Gastrocnemius medialis (tissue), 4 donors: ENCODE results near the gene MFAP5. TPM values are rescaled to one million over a fixed set of nuclear protein-coding genes. Genes with fewer than 3 reads are reported as not detected.

Source experiments
- ATAC-seq, 2 donors: fragments of 150-250 bp; one replicate each; pipeline ENCODE4 v1.9.1; 2016
- DNase-seq, 2 donors: peaks; one replicate each; pipeline ENCODE4 v3.0.0-alpha.2; 2019
- H3K27ac ChIP-seq, 4 donors: fragments of 200-600 bp; sonication (generic); 1 replicate in 1 of 4; 2 replicates in 3 of 4; pipeline ENCODE4 v1.5.1; 2016 to 2018; ENCODE audit warnings: mild to moderate bottlenecking in 2 of 4, moderate library complexity in 1 of 4
- H3K27me3 ChIP-seq, 3 donors: fragments of 200-600 bp; sonication (generic) in 2 of 3; 1 replicate in 1 of 3; 2 replicates in 2 of 3; pipeline versions ENCODE4 v1.5.1 to v1.6.0; 2016 to 2019; ENCODE audit warnings: mild to moderate bottlenecking in 1 of 3, moderate library complexity in 1 of 3
- H3K36me3 ChIP-seq, 2 donors: fragments of 200-600 bp; sonication (generic) in 1 of 2; one replicate each; pipeline ENCODE4 v1.5.1; 2017 to 2018
- H3K4me1 ChIP-seq, 2 donors: fragments of 200-600 bp; sonication (generic) in 1 of 2; one replicate each; pipeline ENCODE4 v1.5.1; 2016 to 2017; ENCODE audit warnings: mild to moderate bottlenecking in 2 of 2
- H3K4me3 ChIP-seq, 4 donors: fragments of 200-600 bp; sonication (generic) in 3 of 4; 1 replicate in 1 of 4; 2 replicates in 3 of 4; pipeline ENCODE4 v1.5.1; 2016 to 2019; ENCODE audit warnings: mild to moderate bottlenecking in 2 of 4
- H3K9me3 ChIP-seq, 3 donors: fragments of 200-600 bp; sonication (generic) in 2 of 3; 1 replicate in 1 of 3; 2 replicates in 2 of 3; pipeline ENCODE4 v1.5.1; 2016 to 2019
- POLR2A ChIP-seq, 2 donors: fragments of 450-650 bp; IDR thresholded peaks; one replicate each; pipeline ENCODE4 v1.6.1; 2017; ENCODE audit warnings: antibody characterized with exemption in 2 of 2, mild to moderate bottlenecking in 2 of 2, moderate library complexity in 2 of 2
- in situ Hi-C, 4 donors: fragments of 200-750 bp; cut with MboI; loops; one replicate each; pipeline versions ENCODE4 v1.15.0 to v1.8.0; 2017; ENCODE audit warnings: low sequenced_read_pairs in 4 of 4
- intact Hi-C: fragments of 100-400 bp; cut with DNase I; formaldehyde crosslinking; loops from one replicate; pipeline ENCODE4 v1.15.1; 2023; ENCODE audit warnings: low total_unique reads
- total RNA-seq, 4 donors: library from RNA; depleted of rRNA; stranded (reverse); fragments of >200 nt; gene quantifications; one replicate each; pipeline versions ENCODE4 v1.1.0 to v1.2.3, GENCODE V29; 2016
- TF ChIP-seq, protein P1 (sequence below), 5 experiments: fragments of 450-650 bp in 3 of 5; fragments of 200-600 bp in 2 of 5; sonication (generic) in 2 of 5; IDR thresholded peaks in 4 of 5; conservative IDR thresholded peaks in 1 of 5; 1 replicate in 4 of 5; 2 replicates in 1 of 5; pipeline ENCODE4 v1.5.1; 2016 to 2019; ENCODE audit warnings: antibody characterized with exemption in 5 of 5, mild to moderate bottlenecking in 3 of 5, moderate library complexity in 3 of 5

The MFAP5 gene
- total RNA-seq, 4 donors from 2014 or later = 31.1 to 78.2 (median 52.0) TPM

- intact Hi-C loops (no loop called here), in situ Hi-C loops (loop anchor here in 3 of 4 donors (25.0 kb wide), 2 partner anchors 362 to 387 kb away; no protein-coding TSS in a partner anchor)
- H3K4me1 ChIP-seq = no peaks in the 10 kb centered on the region
- TF ChIP-seq, protein P1, sequence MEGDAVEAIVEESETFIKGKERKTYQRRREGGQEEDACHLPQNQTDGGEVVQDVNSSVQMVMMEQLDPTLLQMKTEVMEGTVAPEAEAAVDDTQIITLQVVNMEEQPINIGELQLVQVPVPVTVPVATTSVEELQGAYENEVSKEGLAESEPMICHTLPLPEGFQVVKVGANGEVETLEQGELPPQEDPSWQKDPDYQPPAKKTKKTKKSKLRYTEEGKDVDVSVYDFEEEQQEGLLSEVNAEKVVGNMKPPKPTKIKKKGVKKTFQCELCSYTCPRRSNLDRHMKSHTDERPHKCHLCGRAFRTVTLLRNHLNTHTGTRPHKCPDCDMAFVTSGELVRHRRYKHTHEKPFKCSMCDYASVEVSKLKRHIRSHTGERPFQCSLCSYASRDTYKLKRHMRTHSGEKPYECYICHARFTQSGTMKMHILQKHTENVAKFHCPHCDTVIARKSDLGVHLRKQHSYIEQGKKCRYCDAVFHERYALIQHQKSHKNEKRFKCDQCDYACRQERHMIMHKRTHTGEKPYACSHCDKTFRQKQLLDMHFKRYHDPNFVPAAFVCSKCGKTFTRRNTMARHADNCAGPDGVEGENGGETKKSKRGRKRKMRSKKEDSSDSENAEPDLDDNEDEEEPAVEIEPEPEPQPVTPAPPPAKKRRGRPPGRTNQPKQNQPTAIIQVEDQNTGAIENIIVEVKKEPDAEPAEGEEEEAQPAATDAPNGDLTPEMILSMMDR (IDR thresholded peaks at IDR 0.05 in 4 of 5, conservative IDR thresholded peaks at IDR 0.05 in 1 of 5) = no peak
- no peak for TF ChIP-seq POLR2A (IDR thresholded peaks at IDR 0.05)
- ATAC-seq (peak in 1 of 2 donors; percentile 36), DNase-seq (no peak)
- no peaks in the 10 kb centered on the region for H3K9me3 ChIP-seq
- H3K27me3 ChIP-seq = no peaks in the 10 kb centered on the region
- H3K4me3 ChIP-seq = no peak overlapping the region
- peak overlapping the region in 2 of 4 donors; percentile 15 to 31 for H3K27ac ChIP-seq
- H3K36me3 ChIP-seq = no peaks in the 10 kb centered on the region
Measured at GRCh38 chr12:8675591-8676036, 13.0 kb upstream of the MFAP5 start.

GRCh38 chr12:8672381-8672780, 9.8 kb upstream of the MFAP5 start:
- Histone ChIP-seq H3K27ac (no peak overlapping the region), H3K36me3 (no peaks in the 10 kb centered on the region), H3K9me3 (no peaks in the 10 kb centered on the region), H3K4me3 (no peak overlapping the region), H3K27me3 (no peaks in the 10 kb centered on the region), H3K4me1 (no peaks in the 10 kb centered on the region)
- in situ Hi-C loops (no loop called here), intact Hi-C loops (no loop called here)
- ATAC-seq (no peak), DNase-seq (no peak)
- TF ChIP-seq, protein P1 (IDR thresholded peaks at IDR 0.05 in 4 of 5, conservative IDR thresholded peaks at IDR 0.05 in 1 of 5) = no peak
- no peak for TF ChIP-seq POLR2A (IDR thresholded peaks at IDR 0.05)

- Histone ChIP-seq H3K27ac (no peak overlapping the region), H3K4me3 (no peak overlapping the region), H3K9me3 (no peaks in the 10 kb centered on the region), H3K4me1 (no peaks in the 10 kb centered on the region), H3K36me3 (no peaks in the 10 kb centered on the region), H3K27me3 (no peaks in the 10 kb centered on the region)
- DNase-seq (no peak), ATAC-seq (no peak)
- TF ChIP-seq, protein P1 (IDR thresholded peaks at IDR 0.05 in 4 of 5, conservative IDR thresholded peaks at IDR 0.05 in 1 of 5) = no peak
- no peak for TF ChIP-seq POLR2A (IDR thresholded peaks at IDR 0.05)
- intact Hi-C loops (no loop called here), in situ Hi-C loops (no loop called here)
Measured at GRCh38 chr12:8668441-8668840, 5.8 kb upstream of the MFAP5 start.

- intact Hi-C loops = no loop called here
- Histone ChIP-seq H3K36me3 (no peaks in the 10 kb centered on the region), H3K27ac (no peak overlapping the region), H3K4me3 (no peak overlapping the region), H3K27me3 (no peaks in the 10 kb centered on the region), H3K4me1 (no peaks in the 10 kb centered on the region), H3K9me3 (no peaks in the 10 kb centered on the region)
- DNase-seq (no peak), ATAC-seq (no peak)
- no peak for TF ChIP-seq POLR2A (IDR thresholded peaks at IDR 0.05)
- TF ChIP-seq, protein P1 (IDR thresholded peaks at IDR 0.05 in 4 of 5, conservative IDR thresholded peaks at IDR 0.05 in 1 of 5) = no peak
- in situ Hi-C loops = no loop called here
Measured at GRCh38 chr12:8667270-8667669, 4.6 kb upstream of the MFAP5 start.

DNA sequence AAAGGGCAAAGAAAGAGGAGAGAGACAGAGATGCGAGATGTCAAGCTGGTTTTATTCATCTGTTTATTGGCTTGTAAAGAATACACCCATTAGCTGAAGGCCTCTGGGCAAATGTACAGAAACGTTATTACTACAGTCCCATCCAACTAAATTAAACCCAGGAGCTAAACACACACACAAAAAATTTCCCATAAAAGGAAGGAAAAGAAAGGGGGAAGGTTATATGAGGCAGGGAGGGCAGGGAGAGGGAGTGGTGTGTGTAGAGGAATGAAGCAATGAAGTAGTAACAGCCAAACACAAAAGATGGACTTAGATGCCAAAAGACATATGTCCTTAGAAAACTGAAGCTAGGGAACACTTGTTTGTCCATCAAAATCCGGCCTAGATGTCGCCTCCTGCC, 3.1 kb upstream of the MFAP5 start:
- Histone ChIP-seq H3K27ac (peak overlapping the region in 1 of 4 donors; percentile 35), H3K27me3 (no peaks in the 10 kb centered on the region), H3K4me3 (no peak overlapping the region), H3K36me3 (no peaks in the 10 kb centered on the region), H3K4me1 (no peaks in the 10 kb centered on the region), H3K9me3 (no peaks in the 10 kb centered on the region)
- in situ Hi-C loops (no loop called here), intact Hi-C loops (no loop called here)
- peak in 1 of 2 donors; percentile 24 for ATAC-seq
- no peak for TF ChIP-seq POLR2A (IDR thresholded peaks at IDR 0.05)
- TF ChIP-seq, protein P1 (IDR thresholded peaks at IDR 0.05 in 4 of 5, conservative IDR thresholded peaks at IDR 0.05 in 1 of 5) = no peak
- DNase-seq = no peak
